Activated CD8-positive, alpha-beta T cell treated with anti-CD3 and anti-CD28 coated beads for 36 hours (primary cell): ENCODE results near the gene BTG1. TPM values are rescaled to one million over a fixed set of nuclear protein-coding genes. Genes with fewer than 3 reads are reported as not detected.

Experiments used
- ATAC-seq: fragments of 200-7000 bp; cut with Tn5 transposase; one replicate; pipeline ENCODE4 v1.10.0; 2021; ENCODE audit warnings: mild to moderate bottlenecking, moderate library complexity
- CTCF ChIA-PET: fragments of 350-600 bp; sonication (Branson Sonifier 250); formaldehyde crosslinking; loops from one replicate; lab custom pipeline; 2021; ENCODE audit warnings: antibody characterized with exemption; lab: Charles Lee
- POLR2A ChIA-PET: fragments of 350-600 bp; sonication (Branson Sonifier 250); formaldehyde crosslinking; loops from one replicate; lab custom pipeline; 2021; ENCODE audit warnings: antibody characterized with exemption; lab: Charles Lee
- DNase-seq: peaks from one replicate; pipeline ENCODE4 v3.0.0-alpha.2; 2020
- H3K27ac Mint-ChIP-seq: one replicate; pipeline ENCODE4 v1.8.0; 2021; ENCODE audit warnings: mild to moderate bottlenecking, mixed read lengths
- H3K27me3 Mint-ChIP-seq: one replicate; pipeline ENCODE4 v1.8.0; 2021; ENCODE audit warnings: mixed read lengths
- H3K36me3 Mint-ChIP-seq: one replicate; pipeline ENCODE4 v1.8.0; 2021; ENCODE audit warnings: low read depth, mixed read lengths
- H3K4me1 Mint-ChIP-seq: one replicate; pipeline ENCODE4 v1.8.0; 2021; ENCODE audit warnings: low read depth, mixed read lengths
- H3K4me3 Mint-ChIP-seq: one replicate; pipeline ENCODE4 v1.8.0; 2021; ENCODE audit warnings: mild to moderate bottlenecking, moderate library complexity, mixed read lengths
- H3K9me3 Mint-ChIP-seq: one replicate; pipeline ENCODE4 v1.8.0; 2021; ENCODE audit warnings: mixed read lengths
- intact Hi-C: fragments of 100-400 bp; cut with micrococcal nuclease; formaldehyde crosslinking; loops from one replicate; pipeline ENCODE4 v1.10.0; 2022
- total RNA-seq, 2 experiments: library from RNA; stranded (reverse); gene quantifications; one replicate each; pipeline ENCODE4 v1.2.3, GENCODE V29; 2021
- TF ChIP-seq, protein P1 (sequence below): fragments of 200-600 bp; IDR thresholded peaks from one replicate; pipeline ENCODE4 v1.8.0; 2022; ENCODE audit warnings: antibody characterized with exemption, mild to moderate bottlenecking

BTG1 gene
- total RNA-seq, 2 experiments from 2014 or later, result 197 to 200 TPM

DNA sequence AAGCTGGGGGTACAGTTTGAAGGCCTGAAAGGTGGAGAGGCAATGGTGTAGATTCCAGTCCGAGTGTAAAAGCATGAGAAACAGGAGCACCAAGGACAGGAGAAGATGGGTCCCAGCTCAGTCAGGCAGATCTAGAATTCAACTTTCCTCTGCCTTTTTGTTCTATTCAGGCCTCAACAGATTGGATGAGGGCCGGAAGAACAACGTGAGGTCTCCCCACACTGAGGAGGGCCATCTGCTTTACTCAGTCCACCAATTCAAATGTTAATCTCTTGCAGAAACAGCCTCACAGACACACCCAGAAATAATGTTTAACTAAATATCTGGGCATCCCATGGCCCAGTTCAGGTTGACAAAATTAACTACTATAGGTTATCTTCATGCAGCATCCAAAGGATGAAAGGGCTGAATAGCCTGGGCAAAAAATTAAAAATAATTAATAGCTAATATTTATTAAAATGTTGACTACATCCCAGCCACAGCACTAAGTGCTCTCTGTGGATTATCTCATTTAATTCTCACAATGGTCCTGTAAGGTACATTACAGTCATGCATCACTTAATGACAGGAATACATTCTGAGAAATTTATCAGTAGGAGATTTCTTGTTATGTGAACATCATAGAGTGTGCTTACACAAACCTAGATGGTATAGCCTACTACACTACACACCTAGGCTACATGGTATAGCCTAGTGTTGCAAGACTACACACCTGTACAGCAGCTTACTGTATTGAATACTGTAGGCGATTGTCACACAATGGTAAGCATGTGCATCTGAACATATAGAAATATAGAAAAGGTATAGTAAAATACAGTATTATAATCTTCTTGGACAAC, 22.5 kb downstream of the BTG1 start:
- H3K27me3 Mint-ChIP-seq, result no peaks in the 10 kb centered on the region
- H3K4me1 Mint-ChIP-seq, result peaks cover 59% of the 10 kb centered on the region
- no peak overlapping the region for H3K4me3 Mint-ChIP-seq
- TF ChIP-seq, protein P1, sequence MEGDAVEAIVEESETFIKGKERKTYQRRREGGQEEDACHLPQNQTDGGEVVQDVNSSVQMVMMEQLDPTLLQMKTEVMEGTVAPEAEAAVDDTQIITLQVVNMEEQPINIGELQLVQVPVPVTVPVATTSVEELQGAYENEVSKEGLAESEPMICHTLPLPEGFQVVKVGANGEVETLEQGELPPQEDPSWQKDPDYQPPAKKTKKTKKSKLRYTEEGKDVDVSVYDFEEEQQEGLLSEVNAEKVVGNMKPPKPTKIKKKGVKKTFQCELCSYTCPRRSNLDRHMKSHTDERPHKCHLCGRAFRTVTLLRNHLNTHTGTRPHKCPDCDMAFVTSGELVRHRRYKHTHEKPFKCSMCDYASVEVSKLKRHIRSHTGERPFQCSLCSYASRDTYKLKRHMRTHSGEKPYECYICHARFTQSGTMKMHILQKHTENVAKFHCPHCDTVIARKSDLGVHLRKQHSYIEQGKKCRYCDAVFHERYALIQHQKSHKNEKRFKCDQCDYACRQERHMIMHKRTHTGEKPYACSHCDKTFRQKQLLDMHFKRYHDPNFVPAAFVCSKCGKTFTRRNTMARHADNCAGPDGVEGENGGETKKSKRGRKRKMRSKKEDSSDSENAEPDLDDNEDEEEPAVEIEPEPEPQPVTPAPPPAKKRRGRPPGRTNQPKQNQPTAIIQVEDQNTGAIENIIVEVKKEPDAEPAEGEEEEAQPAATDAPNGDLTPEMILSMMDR, result no peak
- intact Hi-C loops, result no loop called here
- POLR2A ChIA-PET, result interaction anchor here (0.5 to 3.5 kb wide), 5 partner anchors 12 to 79 kb away, joined by 3 to 16 read pairs (median 3); no protein-coding TSS in a partner anchor
- CTCF ChIA-PET, result interaction anchor here (1.4 kb wide), 1 partner anchor 9 kb away, joined by 3 read pairs; no protein-coding TSS in a partner anchor
- H3K9me3 Mint-ChIP-seq, result peaks cover 17% of the 10 kb centered on the region
- ATAC-seq (no peak), DNase-seq (no peak)
- H3K36me3 Mint-ChIP-seq, result peaks cover 67% of the 10 kb centered on the region
- peak overlapping the region; percentile 84 for H3K27ac Mint-ChIP-seq

- peaks cover 54% of the 10 kb centered on the region for H3K4me1 Mint-ChIP-seq
- ChIA-PET POLR2A (no interaction called here), CTCF (interaction anchor here (1.2 kb wide), 1 partner anchor 11 kb away, joined by 3 read pairs; no protein-coding TSS in a partner anchor)
- ATAC-seq, result no peak
- H3K36me3 Mint-ChIP-seq, result peaks cover 63% of the 10 kb centered on the region
- TF ChIP-seq, protein P1, result no peak
- intact Hi-C loops, result no loop called here
- no peak for DNase-seq
- no peak overlapping the region for H3K4me3 Mint-ChIP-seq
- no peak overlapping the region for H3K27ac Mint-ChIP-seq
- H3K9me3 Mint-ChIP-seq, result peaks cover 17% of the 10 kb centered on the region
- H3K27me3 Mint-ChIP-seq, result no peaks in the 10 kb centered on the region
These were observed 23.8 kb downstream of the BTG1 start for GRCh38 chr12:92121826-92122225.

GRCh38 chr12:92118826-92119536, 26.7 kb downstream of the BTG1 start:
- H3K4me1 Mint-ChIP-seq, result peaks cover 50% of the 10 kb centered on the region
- intact Hi-C loops, result no loop called here
- H3K27me3 Mint-ChIP-seq, result no peaks in the 10 kb centered on the region
- peak; percentile 52 for ATAC-seq
- peak overlapping the region; percentile 64 for H3K27ac Mint-ChIP-seq
- H3K36me3 Mint-ChIP-seq, result peaks cover 58% of the 10 kb centered on the region
- no peak for DNase-seq
- H3K9me3 Mint-ChIP-seq, result peaks cover 15% of the 10 kb centered on the region
- CTCF ChIA-PET, result interaction anchor here (0.9 kb wide), 1 partner anchor 91 kb away, joined by 3 read pairs; no protein-coding TSS in a partner anchor
- TF ChIP-seq, protein P1, result no peak
- POLR2A ChIA-PET, result interaction anchor here (1.4 kb wide), 2 partner anchors 11 to 13 kb away, joined by 3 to 4 read pairs; no protein-coding TSS in a partner anchor
- H3K4me3 Mint-ChIP-seq, result no peak overlapping the region

GRCh38 chr12:92114834-92115233, 30.8 kb downstream of the BTG1 start:
- H3K27ac Mint-ChIP-seq, result peak overlapping the region; percentile 64
- no peaks in the 10 kb centered on the region for H3K27me3 Mint-ChIP-seq
- ChIA-PET POLR2A (interaction anchor here (0.8 to 1.7 kb wide), 4 partner anchors 9 to 31 kb away, joined by 3 to 9 read pairs (median 6); partner anchors contain the start of gene BTG1), CTCF (interaction anchor here (1.0 to 1.4 kb wide), 2 partner anchors 15 to 17 kb away, joined by 3 to 4 read pairs; no protein-coding TSS in a partner anchor)
- peaks cover 60% of the 10 kb centered on the region for H3K4me1 Mint-ChIP-seq
- H3K9me3 Mint-ChIP-seq, result peaks cover 10% of the 10 kb centered on the region
- DNase-seq (no peak), ATAC-seq (no peak)
- H3K36me3 Mint-ChIP-seq, result peaks cover 37% of the 10 kb centered on the region
- intact Hi-C loops, result no loop called here
- TF ChIP-seq, protein P1, result no peak
- peak overlapping the region; percentile 53 for H3K4me3 Mint-ChIP-seq
